HepG2 (cell line): ENCODE measurements around the gene INHBA.

Experiments
- ADNP ChIP-seq: sonication (generic); formaldehyde crosslinking; IDR thresholded peaks from 2 replicates; pipeline ENCODE4 v1.4.0; 2020; ENCODE audit warnings: missing genetic modification reagents
- ATF1 ChIP-seq: IDR thresholded peaks from 2 replicates; pipeline ENCODE4 v1.6.1; 2016; ENCODE audit warnings: mild to moderate bottlenecking, control low read depth
- CBFB ChIP-seq: sonication (generic); formaldehyde crosslinking; IDR thresholded peaks from 2 replicates; pipeline ENCODE4 v1.4.0; 2020; ENCODE audit warnings: missing genetic modification reagents
- ERF ChIP-seq: IDR thresholded peaks from 2 replicates; pipeline ENCODE4 v1.6.1; 2018; ENCODE audit warnings: missing biosample characterization, missing genetic modification reagents
- HIVEP1 ChIP-seq: sonication (generic); formaldehyde crosslinking; IDR thresholded peaks from 2 replicates; pipeline ENCODE4 v1.4.0; 2020; ENCODE audit warnings: mild to moderate bottlenecking, missing genetic modification reagents
- KAT8 ChIP-seq: IDR thresholded peaks from 2 replicates; pipeline ENCODE4 v1.6.1; 2016; ENCODE audit warnings: missing genetic modification reagents, missing compliant biosample characterization
- POLR2A ChIP-seq, 2 experiments: IDR thresholded peaks; 2 replicates each; pipeline ENCODE4 v1.6.1; 2011; ENCODE audit warnings: low read depth in 2 of 2, low read length in 2 of 2, mild to moderate bottlenecking in 1 of 2, moderate library complexity in 1 of 2; ENCODE audit not compliant: insufficient read depth in 1 of 2
- RFXANK ChIP-seq: IDR thresholded peaks from 2 replicates; pipeline ENCODE4 v1.6.1; 2016
- SNAPC5 ChIP-seq: sonication (generic); formaldehyde crosslinking; IDR thresholded peaks from 2 replicates; pipeline ENCODE4 v1.8.1; 2023; ENCODE audit warnings: mild to moderate bottlenecking, missing genetic modification reagents, borderline replicate concordance
- SRF ChIP-seq: IDR thresholded peaks from 2 replicates; pipeline ENCODE4 v1.6.1; 2011; ENCODE audit warnings: mild to moderate bottlenecking, low read depth, low read length, moderate library complexity
- ZNF142 ChIP-seq: sonication (generic); formaldehyde crosslinking; IDR thresholded peaks from 2 replicates; pipeline ENCODE4 v1.4.0; 2020; ENCODE audit warnings: missing genetic modification reagents
- ZNF720 ChIP-seq: sonication (generic); formaldehyde crosslinking; IDR thresholded peaks from 2 replicates; pipeline ENCODE4 v1.4.0; 2020; ENCODE audit warnings: missing genetic modification reagents
- ZNF891 ChIP-seq: sonication (generic); formaldehyde crosslinking; IDR thresholded peaks from 2 replicates; pipeline ENCODE4 v1.5.0; 2020; ENCODE audit warnings: mild to moderate bottlenecking, missing genetic modification reagents
- TF ChIP-seq, protein P1 (sequence below): sonication (generic); formaldehyde crosslinking; IDR thresholded peaks from 2 replicates; pipeline ENCODE4 v1.4.0; 2020; ENCODE audit warnings: missing genetic modification reagents

DNA sequence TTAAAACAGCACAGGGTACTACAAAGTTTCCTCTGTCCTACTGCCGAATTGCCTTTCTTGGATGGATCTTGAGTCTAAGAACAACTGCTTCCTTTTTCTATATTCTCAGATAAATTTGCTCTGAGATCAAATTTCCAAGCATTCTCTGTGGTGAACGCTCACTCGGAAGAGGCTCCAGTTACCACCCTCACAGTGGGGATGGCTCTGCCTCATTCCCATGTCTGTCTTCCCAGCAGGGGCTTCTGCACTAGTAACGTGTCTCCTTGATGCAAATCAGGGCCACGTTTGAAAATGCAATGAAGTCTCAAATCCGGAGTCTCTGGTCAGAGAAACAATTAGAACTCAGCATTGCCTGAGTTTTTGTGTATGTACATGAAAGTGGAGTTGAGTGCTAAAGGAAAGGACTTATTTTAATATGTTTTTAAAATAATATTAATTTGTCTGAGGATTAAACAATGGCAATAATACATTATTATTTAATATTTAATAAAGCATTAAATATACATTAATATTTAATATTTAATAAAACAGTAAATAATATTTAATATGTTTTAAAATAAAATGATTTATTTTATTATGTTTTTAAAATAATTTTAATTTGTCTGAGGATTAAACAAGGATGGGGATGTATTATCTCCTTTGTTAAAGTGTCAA is 61.8 kb downstream of the INHBA start:
- no peak for TF ChIP-seq POLR2A (IDR thresholded peaks at IDR 0.05; ENCODE audit: insufficient read depth in 1 of 2, low read depth in 2 of 2, low read length in 2 of 2)
- no peak for TF ChIP-seq ZNF891
- no peak for TF ChIP-seq SRF
- TF ChIP-seq, protein P1, sequence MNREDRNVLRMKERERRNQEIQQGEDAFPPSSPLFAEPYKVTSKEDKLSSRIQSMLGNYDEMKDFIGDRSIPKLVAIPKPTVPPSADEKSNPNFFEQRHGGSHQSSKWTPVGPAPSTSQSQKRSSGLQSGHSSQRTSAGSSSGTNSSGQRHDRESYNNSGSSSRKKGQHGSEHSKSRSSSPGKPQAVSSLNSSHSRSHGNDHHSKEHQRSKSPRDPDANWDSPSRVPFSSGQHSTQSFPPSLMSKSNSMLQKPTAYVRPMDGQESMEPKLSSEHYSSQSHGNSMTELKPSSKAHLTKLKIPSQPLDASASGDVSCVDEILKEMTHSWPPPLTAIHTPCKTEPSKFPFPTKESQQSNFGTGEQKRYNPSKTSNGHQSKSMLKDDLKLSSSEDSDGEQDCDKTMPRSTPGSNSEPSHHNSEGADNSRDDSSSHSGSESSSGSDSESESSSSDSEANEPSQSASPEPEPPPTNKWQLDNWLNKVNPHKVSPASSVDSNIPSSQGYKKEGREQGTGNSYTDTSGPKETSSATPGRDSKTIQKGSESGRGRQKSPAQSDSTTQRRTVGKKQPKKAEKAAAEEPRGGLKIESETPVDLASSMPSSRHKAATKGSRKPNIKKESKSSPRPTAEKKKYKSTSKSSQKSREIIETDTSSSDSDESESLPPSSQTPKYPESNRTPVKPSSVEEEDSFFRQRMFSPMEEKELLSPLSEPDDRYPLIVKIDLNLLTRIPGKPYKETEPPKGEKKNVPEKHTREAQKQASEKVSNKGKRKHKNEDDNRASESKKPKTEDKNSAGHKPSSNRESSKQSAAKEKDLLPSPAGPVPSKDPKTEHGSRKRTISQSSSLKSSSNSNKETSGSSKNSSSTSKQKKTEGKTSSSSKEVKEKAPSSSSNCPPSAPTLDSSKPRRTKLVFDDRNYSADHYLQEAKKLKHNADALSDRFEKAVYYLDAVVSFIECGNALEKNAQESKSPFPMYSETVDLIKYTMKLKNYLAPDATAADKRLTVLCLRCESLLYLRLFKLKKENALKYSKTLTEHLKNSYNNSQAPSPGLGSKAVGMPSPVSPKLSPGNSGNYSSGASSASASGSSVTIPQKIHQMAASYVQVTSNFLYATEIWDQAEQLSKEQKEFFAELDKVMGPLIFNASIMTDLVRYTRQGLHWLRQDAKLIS (CRISPR knock-in tag), result no peak
- TF ChIP-seq ATF1 (CRISPR knock-in tag), result no peak
- no peak for TF ChIP-seq SNAPC5 (CRISPR knock-in tag)
- no peak for TF ChIP-seq ERF (CRISPR knock-in tag)
- TF ChIP-seq CBFB (CRISPR knock-in tag), result no peak
- TF ChIP-seq ZNF720 (CRISPR knock-in tag), result no peak
- TF ChIP-seq ZNF142 (CRISPR knock-in tag), result no peak
- TF ChIP-seq RFXANK (CRISPR knock-in tag), result no peak
- no peak for TF ChIP-seq HIVEP1 (CRISPR knock-in tag)
- no peak for TF ChIP-seq KAT8 (CRISPR knock-in tag)
- no peak for TF ChIP-seq ADNP (CRISPR knock-in tag)
